Caco-2 (cell line): ENCODE measurements around the gene MEX3D. TPM values are rescaled to one million over a fixed set of nuclear protein-coding genes. Genes with fewer than 3 reads are reported as not detected.

ENCODE experiments used
- BruUV-seq: library from RNA; stranded (reverse); fragments of 400-500 nt; replicated peaks from 2 replicates; lab custom pipeline; 2021; lab: Mats Ljungman, UMichigan
- CTCF ChIA-PET: fragments of 300-600 bp; sonication (Branson Sonifier 250); formaldehyde crosslinking; loops from one replicate; lab custom pipeline; 2022; ENCODE audit warnings: antibody characterized with exemption; lab: Charles Lee
- POLR2A ChIA-PET: fragments of 300-600 bp; sonication (Branson Sonifier 250); formaldehyde crosslinking; loops from one replicate; lab custom pipeline; 2022; ENCODE audit warnings: antibody characterized with exemption; lab: Charles Lee
- DNase-seq, 2 experiments: peaks; one replicate each; pipeline versions ENCODE4 v3.0.0 to v3.0.0-alpha.2; 2020 to 2022
- H3K27me3 ChIP-seq: replicated peaks from 2 replicates; pipeline ENCODE4 v1.6.0; 2011; ENCODE audit warnings: low read length; ENCODE audit not compliant: control insufficient read depth, insufficient read depth
- H3K36me3 ChIP-seq: 2 replicates; pipeline ENCODE4 v1.5.1; 2011; ENCODE audit warnings: low read length; ENCODE audit not compliant: control insufficient read depth, insufficient read depth
- H3K4me1 ChIP-seq: fragments of 250-450 bp; sonication (Bioruptor Pico); 2 replicates; pipeline ENCODE4 v1.5.1; 2020; ENCODE audit warnings: mild to moderate bottlenecking
- H3K4me3 ChIP-seq: 2 replicates; pipeline ENCODE4 v1.5.1; 2011; ENCODE audit warnings: low read depth, mild to moderate bottlenecking, control low read depth, low read length
- H3K9me3 ChIP-seq: fragments of 250-450 bp; sonication (Bioruptor Pico); 2 replicates; pipeline ENCODE4 v1.5.1; 2020; ENCODE audit warnings: mild to moderate bottlenecking, moderate library complexity
- H3K27ac Mint-ChIP-seq: one replicate; pipeline ENCODE4 v1.8.0; 2022; ENCODE audit warnings: mixed read lengths; ENCODE audit not compliant: unreplicated experiment
- H3K27me3 Mint-ChIP-seq: one replicate; pipeline ENCODE4 v1.8.0; 2022; ENCODE audit warnings: mixed read lengths; ENCODE audit not compliant: insufficient read depth, unreplicated experiment
- H3K36me3 Mint-ChIP-seq: one replicate; pipeline ENCODE4 v1.8.0; 2022; ENCODE audit warnings: mild to moderate bottlenecking, mixed read lengths; ENCODE audit not compliant: insufficient read depth, unreplicated experiment
- H3K4me1 Mint-ChIP-seq: one replicate; pipeline ENCODE4 v1.8.0; 2022; ENCODE audit warnings: low read depth, mixed read lengths; ENCODE audit not compliant: unreplicated experiment
- H3K4me3 Mint-ChIP-seq: one replicate; pipeline ENCODE4 v1.8.0; 2022; ENCODE audit warnings: mild to moderate bottlenecking, moderate library complexity, mixed read lengths; ENCODE audit not compliant: unreplicated experiment
- H3K9me3 Mint-ChIP-seq: one replicate; pipeline ENCODE4 v1.8.0; 2022; ENCODE audit warnings: mixed read lengths; ENCODE audit not compliant: unreplicated experiment
- CTCF ChIP-seq, 2 experiments: fragments of 200-600 bp in 1 of 2; IDR thresholded peaks; 1 replicate in 1 of 2; 2 replicates in 1 of 2; pipeline versions ENCODE4 v1.5.1 to v1.8.0; 2011 to 2022; ENCODE audit warnings: antibody characterized with exemption in 1 of 2, control low read depth in 1 of 2, inconsistent platforms in 1 of 2, low read depth in 1 of 2, low read length in 1 of 2, mild to moderate bottlenecking in 1 of 2, moderate library complexity in 1 of 2; ENCODE audit not compliant: insufficient read depth in 1 of 2, severe bottlenecking in 1 of 2, unreplicated experiment in 1 of 2
- intact Hi-C: fragments of 100-400 bp; cut with micrococcal nuclease; formaldehyde crosslinking; loops from one replicate; pipeline ENCODE4 v1.10.0; 2022; ENCODE audit not compliant: unreplicated experiment
- total RNA-seq: library from RNA; stranded (reverse); gene quantifications from 2 replicates; pipeline ENCODE4 v1.2.3, GENCODE V29; 2022

Gene MEX3D
- total RNA-seq, 1 experiment from 2014 or later = 52.1 TPM

DNA sequence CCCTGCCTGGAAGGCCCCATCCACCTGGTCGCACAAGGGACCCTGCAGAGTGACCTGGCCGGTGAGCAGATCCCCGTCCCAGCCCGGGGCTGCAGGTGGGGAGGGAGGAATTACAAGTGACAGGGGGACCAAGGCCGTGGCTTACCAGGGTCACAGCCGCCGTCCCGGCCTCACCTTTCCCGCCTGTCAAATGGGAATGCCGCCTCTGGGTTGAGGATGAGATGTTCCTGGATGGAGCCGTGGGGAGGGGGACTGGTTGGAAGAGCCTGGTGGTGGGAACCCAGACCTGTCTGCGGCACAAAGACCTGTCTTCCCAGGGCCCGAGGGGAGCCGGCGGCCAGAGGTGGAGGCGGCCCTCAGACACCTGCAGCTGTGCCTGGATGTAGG lies 38.7 kb downstream of the MEX3D start:
- no peak for TF ChIP-seq CTCF (IDR thresholded peaks at IDR 0.05; ENCODE audit: insufficient read depth in 1 of 2, low read depth in 1 of 2, low read length in 1 of 2, severe bottlenecking in 1 of 2, unreplicated experiment in 1 of 2)
- intact Hi-C loops = no loop called here
- BruUV-seq = no TSS peak
- DNase-seq = no peak
- CTCF ChIA-PET = no interaction called here
- Histone ChIP-seq H3K36me3 (no peaks in the 10 kb centered on the region), H3K27me3 (peaks cover 3% of the 10 kb centered on the region), H3K4me3 (no peak overlapping the region), H3K9me3 (no peaks in the 10 kb centered on the region), H3K4me1 (no peaks in the 10 kb centered on the region)
- POLR2A ChIA-PET = no interaction called here
- Mint-ChIP-seq H3K27me3 (peaks cover 14% of the 10 kb centered on the region), H3K9me3 (no peaks in the 10 kb centered on the region), H3K27ac (no peak overlapping the region), H3K4me3 (no peak overlapping the region), H3K36me3 (peaks cover 10% of the 10 kb centered on the region), H3K4me1 (no peaks in the 10 kb centered on the region)

DNA sequence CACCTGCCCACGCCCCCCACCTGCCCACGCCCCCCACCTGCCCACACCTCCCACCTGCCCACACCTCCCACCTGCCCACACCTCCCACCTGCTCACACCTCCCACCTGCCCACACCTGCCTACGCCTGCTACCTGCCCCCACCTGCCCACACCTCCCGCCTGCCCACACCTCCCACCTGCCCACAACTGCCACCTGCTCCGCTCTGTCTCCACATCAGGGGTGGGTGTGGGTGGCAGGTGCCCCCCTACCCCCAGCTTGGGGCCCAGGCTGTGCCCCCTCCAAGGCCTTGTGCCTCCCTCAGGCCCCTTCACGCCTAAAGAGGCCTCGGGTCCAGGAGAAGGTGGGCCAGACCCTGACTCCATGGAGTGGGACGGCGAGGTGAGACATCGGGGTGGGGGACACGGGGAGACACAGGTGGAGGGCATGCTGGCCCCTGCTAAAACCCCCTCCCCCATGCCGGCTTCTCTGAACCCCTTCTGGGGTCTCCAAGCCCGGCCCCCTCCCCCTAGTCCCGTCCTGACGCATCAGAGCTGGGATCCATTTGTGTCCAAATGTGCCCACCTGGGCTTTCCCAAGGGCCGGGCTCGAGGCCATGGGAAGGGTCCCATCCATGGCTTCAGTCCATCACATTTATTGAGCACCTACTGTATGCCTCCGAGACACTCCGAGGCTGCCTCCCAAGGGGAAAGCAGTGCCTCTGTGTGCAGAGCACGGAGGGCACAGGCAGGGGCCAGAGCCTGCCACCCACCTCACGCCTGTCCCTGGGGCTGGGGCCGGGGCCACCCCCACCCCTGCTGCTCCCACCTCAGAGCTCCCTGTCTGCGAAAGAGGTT lies 39.3 kb downstream of the MEX3D start:
- Mint-ChIP-seq H3K36me3 (peaks cover 10% of the 10 kb centered on the region), H3K9me3 (no peaks in the 10 kb centered on the region), H3K4me3 (no peak overlapping the region), H3K27me3 (peaks cover 14% of the 10 kb centered on the region), H3K27ac (no peak overlapping the region), H3K4me1 (no peaks in the 10 kb centered on the region)
- TF ChIP-seq CTCF (IDR thresholded peaks at IDR 0.05; ENCODE audit: insufficient read depth in 1 of 2, low read depth in 1 of 2, low read length in 1 of 2, severe bottlenecking in 1 of 2, unreplicated experiment in 1 of 2) = no peak
- BruUV-seq = no TSS peak
- intact Hi-C loops = no loop called here
- Histone ChIP-seq H3K9me3 (no peaks in the 10 kb centered on the region), H3K36me3 (no peaks in the 10 kb centered on the region), H3K4me3 (no peak overlapping the region), H3K4me1 (no peaks in the 10 kb centered on the region), H3K27me3 (peaks cover 3% of the 10 kb centered on the region)
- ChIA-PET POLR2A (no interaction called here), CTCF (no interaction called here)
- DNase-seq = no peak

- no TSS peak for BruUV-seq
- no peaks in the 10 kb centered on the region for H3K9me3 ChIP-seq
- no peak for DNase-seq
- no peak overlapping the region for H3K4me3 ChIP-seq
- peaks cover 14% of the 10 kb centered on the region for H3K27me3 Mint-ChIP-seq
- no peaks in the 10 kb centered on the region for H3K9me3 Mint-ChIP-seq
- H3K27me3 ChIP-seq = peaks cover 3% of the 10 kb centered on the region
- no peaks in the 10 kb centered on the region for H3K4me1 Mint-ChIP-seq
- intact Hi-C loops = no loop called here
- peaks cover 10% of the 10 kb centered on the region for H3K36me3 Mint-ChIP-seq
- CTCF ChIA-PET = no interaction called here
- H3K4me3 Mint-ChIP-seq = no peak overlapping the region
- no peaks in the 10 kb centered on the region for H3K36me3 ChIP-seq
- H3K27ac Mint-ChIP-seq = no peak overlapping the region
- POLR2A ChIA-PET = no interaction called here
- TF ChIP-seq CTCF (IDR thresholded peaks at IDR 0.05; ENCODE audit: insufficient read depth in 1 of 2, low read depth in 1 of 2, low read length in 1 of 2, severe bottlenecking in 1 of 2, unreplicated experiment in 1 of 2) = no peak
- no peaks in the 10 kb centered on the region for H3K4me1 ChIP-seq
Measured at GRCh38 chr19:1527650-1528309, 40.3 kb downstream of the MEX3D start.
